NCI-H446 (cell line): ENCODE measurements around the gene PRDX5.

Experiments used
- DNase-seq, 2 experiments: peaks; one replicate each; lab custom pipeline; 2025; lab: John Stamatoyannopoulos, UW

PRDX5 gene

GRCh38 chr11:64324692-64325469 is 7.0 kb downstream of the PRDX5 start:
- DNase-seq, result no peak

GRCh38 chr11:64327375-64327774 is 9.5 kb downstream of the PRDX5 start:
- no peak for DNase-seq

- DNase-seq, result no peak
Observed at GRCh38 chr11:64327993-64328392, 10.1 kb downstream of the PRDX5 start.

- DNase-seq, result no peak
Observed at GRCh38 chr11:64330888-64331287, 13.0 kb downstream of the PRDX5 start.

- DNase-seq, result peak; percentile 47 to 73
Observed at GRCh38 chr11:64331569-64332371, 13.8 kb downstream of the PRDX5 start.

GRCh38 chr11:64333556-64333955 is 15.6 kb downstream of the PRDX5 start:
- DNase-seq, result no peak

GRCh38 chr11:64334764-64335735 is 17.1 kb downstream of the PRDX5 start:
- peak; percentile 69 to 93 for DNase-seq

- DNase-seq, result no peak
Observed at GRCh38 chr11:64337538-64338249, 19.8 kb downstream of the PRDX5 start.

- no peak for DNase-seq
Observed at GRCh38 chr11:64338716-64339115, 20.8 kb downstream of the PRDX5 start.

GRCh38 chr11:64339286-64339685 is 21.4 kb downstream of the PRDX5 start:
- no peak for DNase-seq

- DNase-seq, result no peak
Observed at GRCh38 chr11:64339754-64340408, 22.0 kb downstream of the PRDX5 start, which contains the start of gene CCDC88B. CCDC88B (plus strand) TSS chr11:64340204; CDS start chr11:64340267, 63 bp downstream.

GRCh38 chr11:64340671-64341335 is 22.9 kb downstream of the PRDX5 start:
- no peak for DNase-seq

- DNase-seq, result no peak
Observed at GRCh38 chr11:64341429-64341828, 23.5 kb downstream of the PRDX5 start.

GRCh38 chr11:64341851-64342791 is 24.2 kb downstream of the PRDX5 start:
- DNase-seq, result peak; percentile 69 to 91

- peak in 1 of 2 experiments; percentile 74 for DNase-seq
Observed at GRCh38 chr11:64342869-64343745, 25.2 kb downstream of the PRDX5 start.

GRCh38 chr11:64343767-64344559 is 26.0 kb downstream of the PRDX5 start:
- DNase-seq, result peak in 1 of 2 experiments; percentile 26

- DNase-seq, result no peak
Observed at GRCh38 chr11:64344787-64345186, 26.9 kb downstream of the PRDX5 start.
